CD4-positive, alpha-beta T cell (primary cell): ENCODE results near the gene HAGHL. TPM values are rescaled to one million over a fixed set of nuclear protein-coding genes. Genes with fewer than 3 reads are reported as not detected.
A peak's percentile ranks its signal among the peaks of the same experiment; 100 is the strongest.

Source experiments
- ATAC-seq: fragments of 200-7000 bp; cut with Tn5 transposase; one replicate; pipeline ENCODE4 v1.10.0; 2022; ENCODE audit warnings: mild to moderate bottlenecking; ENCODE audit not compliant: poor library complexity
- CTCF ChIA-PET: fragments of 350-600 bp; sonication (Branson Sonifier 250); formaldehyde crosslinking; loops from one replicate; lab custom pipeline; 2021; ENCODE audit warnings: antibody characterized with exemption, inconsistent platforms; lab: Charles Lee
- POLR2A ChIA-PET: fragments of 350-600 bp; sonication (Branson Sonifier 250); formaldehyde crosslinking; loops from one replicate; lab custom pipeline; 2021; ENCODE audit warnings: antibody characterized with exemption, inconsistent platforms; lab: Charles Lee
- DNase-seq, 14 experiments: peaks; one replicate each; pipeline ENCODE4 v3.0.0-alpha.2; 2013 to 2020; ENCODE audit warnings: mixed read lengths in 2 of 14
- H3K27ac ChIP-seq, 2 donors: one replicate each; pipeline versions ENCODE4 v1.5.1 to v1.7.0; 2013; ENCODE audit warnings: low read length in 2 of 2, low read depth in 1 of 2, mild to moderate bottlenecking in 1 of 2
- H3K27me3 ChIP-seq, 2 experiments: 1 replicate in 1 of 2; 2 replicates in 1 of 2; pipeline versions ENCODE4 v1.6.1 to v1.7.0; 2013; ENCODE audit warnings: low read length in 2 of 2, control low read depth in 1 of 2, mild to moderate bottlenecking in 1 of 2, moderate library complexity in 1 of 2; ENCODE audit not compliant: insufficient read depth in 2 of 2, control insufficient read depth in 1 of 2
- H3K36me3 ChIP-seq: one replicate; pipeline ENCODE4 v1.6.1; 2013; ENCODE audit warnings: low read length, control low read depth; ENCODE audit not compliant: insufficient read depth
- H3K4me1 ChIP-seq: one replicate; pipeline ENCODE4 v1.6.1; 2013; ENCODE audit warnings: low read length, control low read depth; ENCODE audit not compliant: insufficient read depth
- H3K4me3 ChIP-seq: one replicate; pipeline ENCODE4 v1.5.1; 2013; ENCODE audit warnings: mild to moderate bottlenecking, low read length, moderate library complexity
- H3K9me3 ChIP-seq, 2 experiments: 1 replicate in 1 of 2; 2 replicates in 1 of 2; pipeline versions ENCODE4 v1.6.1 to v1.7.0; 2013; ENCODE audit warnings: low read length in 2 of 2, mild to moderate bottlenecking in 2 of 2, control low read depth in 1 of 2, moderate library complexity in 1 of 2; ENCODE audit not compliant: control insufficient read depth in 1 of 2, insufficient read depth in 1 of 2
- H3K27ac Mint-ChIP-seq: one replicate; pipeline ENCODE4 v1.8.0; 2020; ENCODE audit warnings: mixed read lengths
- H3K27me3 Mint-ChIP-seq: one replicate; pipeline ENCODE4 v1.8.0; 2021; ENCODE audit warnings: mixed read lengths
- H3K36me3 Mint-ChIP-seq: one replicate; pipeline ENCODE4 v1.8.0; 2021; ENCODE audit warnings: low read depth, mixed read lengths
- H3K4me1 Mint-ChIP-seq: one replicate; pipeline ENCODE4 v1.8.0; 2021; ENCODE audit warnings: low read depth, mixed read lengths
- H3K4me3 Mint-ChIP-seq: one replicate; pipeline ENCODE4 v1.8.0; 2020; ENCODE audit warnings: mild to moderate bottlenecking, mixed read lengths
- H3K9me3 Mint-ChIP-seq: one replicate; pipeline ENCODE4 v1.8.0; 2020; ENCODE audit warnings: mixed read lengths
- CTCF ChIP-seq: fragments of 200-600 bp; IDR thresholded peaks from one replicate; pipeline ENCODE4 v1.8.0; 2022; ENCODE audit warnings: antibody characterized with exemption, mild to moderate bottlenecking
- intact Hi-C, 2 experiments: fragments of 100-400 bp; cut with DNase I in 1 of 2; cut with micrococcal nuclease in 1 of 2; formaldehyde crosslinking; loops; one replicate each; pipeline versions ENCODE4 v1.15.1 to v1.9.0; 2023 to 2025; cut with DNase I, micrococcal nuclease
- total RNA-seq, 174 experiments: library from RNA in 2 of 174; stranded (reverse) in 2 of 174; gene quantifications; one replicate each; pipeline ENCODE4 v1.2.3 and lab custom pipeline; 2021 to 2026

The HAGHL gene
- total RNA-seq, 2 experiments from 2014 or later: 7.1 to 9.2 TPM

- Histone ChIP-seq H3K4me1 (peaks cover 7% of the 10 kb centered on the region), H3K27me3 (no peaks in the 10 kb centered on the region), H3K9me3 (no peaks in the 10 kb centered on the region), H3K4me3 (no peak overlapping the region), H3K36me3 (no peaks in the 10 kb centered on the region), H3K27ac (no peak overlapping the region)
- Mint-ChIP-seq H3K9me3 (no peaks in the 10 kb centered on the region), H3K27me3 (peaks cover 5% of the 10 kb centered on the region), H3K4me1 (no peaks in the 10 kb centered on the region), H3K36me3 (no peaks in the 10 kb centered on the region), H3K27ac (no peak overlapping the region), H3K4me3 (no peak overlapping the region)
- intact Hi-C loops: no loop called here
- no peak for TF ChIP-seq CTCF
- CTCF ChIA-PET: no interaction called here
- DNase-seq (peak in 3 of 14 experiments; percentile 24 to 33 (median 30)), ATAC-seq (peak; percentile 68)
- POLR2A ChIA-PET: interaction anchor here (0.6 kb wide), 1 partner anchor 152 kb away, joined by 4 read pairs; no protein-coding TSS in a partner anchor
Measured at GRCh38 chr16:754656-755055, 27.8 kb downstream of the HAGHL start.

- H3K36me3 Mint-ChIP-seq: no peaks in the 10 kb centered on the region
- ATAC-seq: no peak
Measured at GRCh38 chr16:756428-756827, 29.5 kb downstream of the HAGHL start.

GRCh38 chr16:759110-759910 lies 32.4 kb downstream of the HAGHL start:
- no peaks in the 10 kb centered on the region for H3K4me1 Mint-ChIP-seq
- H3K4me1 ChIP-seq: peaks cover 7% of the 10 kb centered on the region
- intact Hi-C loops: no loop called here
- no peaks in the 10 kb centered on the region for H3K36me3 ChIP-seq
- no peak for TF ChIP-seq CTCF
- no peak overlapping the region for H3K27ac ChIP-seq
- no peak overlapping the region for H3K4me3 Mint-ChIP-seq
- no peaks in the 10 kb centered on the region for H3K27me3 ChIP-seq
- CTCF ChIA-PET: interaction anchor here (0.7 kb wide), 1 partner anchor 84 kb away, joined by 4 read pairs; no protein-coding TSS in a partner anchor
- ATAC-seq: no peak
- POLR2A ChIA-PET: no interaction called here
- H3K27ac Mint-ChIP-seq: no peak overlapping the region
- H3K9me3 ChIP-seq: no peaks in the 10 kb centered on the region
- peaks cover 5% of the 10 kb centered on the region for H3K27me3 Mint-ChIP-seq
- H3K36me3 Mint-ChIP-seq: no peaks in the 10 kb centered on the region
- no peak overlapping the region for H3K4me3 ChIP-seq
- DNase-seq: peak in 2 of 14 experiments; percentile 4 to 6
- no peaks in the 10 kb centered on the region for H3K9me3 Mint-ChIP-seq

More at GRCh38 chr16:756428-756827, 29.5 kb downstream of the HAGHL start:
- Histone ChIP-seq H3K4me3 (no peak overlapping the region), H3K4me1 (peaks cover 7% of the 10 kb centered on the region), H3K27me3 (no peaks in the 10 kb centered on the region), H3K9me3 (no peaks in the 10 kb centered on the region), H3K27ac (no peak overlapping the region), H3K36me3 (no peaks in the 10 kb centered on the region)
- no peak for DNase-seq
- no peak for TF ChIP-seq CTCF
- H3K9me3 Mint-ChIP-seq: no peaks in the 10 kb centered on the region
- CTCF ChIA-PET: no interaction called here
- H3K27ac Mint-ChIP-seq: no peak overlapping the region
- peaks cover 5% of the 10 kb centered on the region for H3K27me3 Mint-ChIP-seq
- intact Hi-C loops: no loop called here
- no peaks in the 10 kb centered on the region for H3K4me1 Mint-ChIP-seq
- POLR2A ChIA-PET: no interaction called here
- H3K4me3 Mint-ChIP-seq: no peak overlapping the region
